LNCaP clone FGC (cell line): ENCODE data around the gene TSPAN2.

Experiments used
- DNase-seq: peaks from one replicate; pipeline ENCODE4 v3.0.0-alpha.2; 2011; ENCODE audit warnings: low read depth
- H3K4me3 ChIP-seq: 2 replicates; pipeline ENCODE4 v1.5.1; 2011; ENCODE audit warnings: mild to moderate bottlenecking, low read depth, low read length, control low read depth
- CTCF ChIP-seq: IDR thresholded peaks from 2 replicates; pipeline ENCODE4 v1.5.1; 2012; ENCODE audit warnings: mild to moderate bottlenecking; ENCODE audit not compliant: control insufficient read depth, insufficient read depth; ENCODE audit errors: extremely low read depth

The TSPAN2 gene

GRCh38 chr1:115134850-115135480, 45.7 kb upstream of the TSPAN2 start:
- no peak overlapping the region for H3K4me3 ChIP-seq
- TF ChIP-seq CTCF, result no peak
- no peak for DNase-seq

- H3K4me3 ChIP-seq, result no peak overlapping the region
- TF ChIP-seq CTCF, result no peak
- no peak for DNase-seq
These were observed 44.9 kb upstream of the TSPAN2 start for GRCh38 chr1:115134231-115134630.

DNA sequence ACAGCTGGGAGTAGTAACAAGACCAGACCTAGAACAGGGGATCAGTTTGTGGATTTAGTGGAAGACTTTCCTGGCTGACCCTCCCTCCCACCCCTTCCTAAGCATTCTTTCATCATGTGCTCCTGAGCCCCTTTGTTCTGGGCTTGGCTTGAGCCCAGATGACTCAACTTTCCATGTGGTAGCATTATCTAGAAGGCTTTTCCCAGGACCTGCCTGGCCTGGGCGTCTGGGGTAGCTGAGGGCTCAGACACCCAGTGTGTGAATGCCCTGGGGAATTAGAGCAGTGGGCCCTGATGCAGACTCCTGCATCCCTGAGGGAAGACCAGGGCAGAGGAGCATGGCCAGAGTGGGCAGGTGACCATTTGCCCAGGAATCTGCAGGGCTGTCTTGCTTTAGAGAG, 44.1 kb upstream of the TSPAN2 start:
- DNase-seq, result no peak
- no peak overlapping the region for H3K4me3 ChIP-seq
- no peak for TF ChIP-seq CTCF

- no peak for TF ChIP-seq CTCF
- no peak for DNase-seq
- H3K4me3 ChIP-seq, result no peak overlapping the region
These were observed 41.5 kb upstream of the TSPAN2 start for GRCh38 chr1:115130786-115131185.

- TF ChIP-seq CTCF, result no peak
These were observed 39.9 kb upstream of the TSPAN2 start for GRCh38 chr1:115129071-115129640.

GRCh38 chr1:115127539-115127938, 38.2 kb upstream of the TSPAN2 start:
- DNase-seq, result no peak
- no peak for TF ChIP-seq CTCF
- H3K4me3 ChIP-seq, result no peak overlapping the region

More at GRCh38 chr1:115129071-115129640, 39.9 kb upstream of the TSPAN2 start:
- DNase-seq, result no peak
- no peak overlapping the region for H3K4me3 ChIP-seq

DNA sequence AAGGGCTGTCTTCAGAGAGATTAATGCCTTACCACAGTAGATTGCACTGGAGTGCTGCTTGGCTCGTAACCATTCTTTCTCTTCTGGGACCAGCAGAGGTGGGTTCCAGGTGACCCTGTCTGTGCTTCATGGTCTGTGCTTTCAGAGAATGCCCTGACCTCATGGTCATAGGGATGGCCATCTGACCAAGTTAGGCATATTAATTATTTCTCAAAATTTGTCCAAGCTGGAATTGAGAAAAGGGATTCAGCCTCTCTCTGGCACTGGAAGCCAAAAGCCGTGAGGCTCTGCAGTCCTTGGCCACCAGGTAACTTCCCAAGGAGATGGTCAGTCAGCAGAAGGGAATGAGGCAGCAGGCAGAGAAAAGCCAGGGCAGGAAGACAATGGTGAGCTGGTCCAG, 37.2 kb upstream of the TSPAN2 start:
- no peak for TF ChIP-seq CTCF
- no peak for DNase-seq

More for the DNA sequence above, 37.2 kb upstream of the TSPAN2 start:
- H3K4me3 ChIP-seq, result no peak overlapping the region
